ENCODE data around the gene RGS5. TPM values are rescaled to one million over a fixed set of nuclear protein-coding genes. Genes with fewer than 3 reads are reported as not detected.

Gene RGS5
- total RNA-seq, 1 donor from 2014 or later = 2.8 TPM

- Mint-ChIP-seq H3K27ac (no peak overlapping the region), H3K9me3 (no peaks in the 10 kb centered on the region), H3K36me3 (ENCODE audit: low read depth) (no peaks in the 10 kb centered on the region), H3K4me3 (ENCODE audit: low read depth) (no peak overlapping the region), H3K27me3 (ENCODE audit: low read depth) (no peaks in the 10 kb centered on the region), H3K4me1 (ENCODE audit: low read depth) (peaks cover 1% of the 10 kb centered on the region)
- DNase-seq (ENCODE audit: low spot score) = no peak
- intact Hi-C loops (cut with micrococcal nuclease) = no loop called here
Observed at GRCh38 chr1:163162381-163162914, 40.3 kb downstream of the RGS5 start.

GRCh38 chr1:163161841-163162240 is 40.9 kb downstream of the RGS5 start:
- H3K27me3 Mint-ChIP-seq (ENCODE audit: low read depth) = no peaks in the 10 kb centered on the region
- no peaks in the 10 kb centered on the region for H3K36me3 Mint-ChIP-seq (ENCODE audit: low read depth)
- no peak overlapping the region for H3K27ac Mint-ChIP-seq
- no peak for DNase-seq (ENCODE audit: low spot score)
- no peaks in the 10 kb centered on the region for H3K9me3 Mint-ChIP-seq
- no peak overlapping the region for H3K4me3 Mint-ChIP-seq (ENCODE audit: low read depth)
- intact Hi-C loops (cut with micrococcal nuclease) = no loop called here
- peaks cover 1% of the 10 kb centered on the region for H3K4me1 Mint-ChIP-seq (ENCODE audit: low read depth)

GRCh38 chr1:163161337-163161736 is 41.4 kb downstream of the RGS5 start:
- Mint-ChIP-seq H3K27ac (no peak overlapping the region), H3K9me3 (no peaks in the 10 kb centered on the region), H3K36me3 (ENCODE audit: low read depth) (no peaks in the 10 kb centered on the region), H3K27me3 (ENCODE audit: low read depth) (no peaks in the 10 kb centered on the region), H3K4me3 (ENCODE audit: low read depth) (no peak overlapping the region), H3K4me1 (ENCODE audit: low read depth) (peaks cover 1% of the 10 kb centered on the region)
- intact Hi-C loops (cut with micrococcal nuclease) = no loop called here
- DNase-seq (ENCODE audit: low spot score) = no peak

- DNase-seq (ENCODE audit: low spot score) = no peak
- Mint-ChIP-seq H3K9me3 (no peaks in the 10 kb centered on the region), H3K27ac (no peak overlapping the region), H3K4me3 (ENCODE audit: low read depth) (no peak overlapping the region), H3K27me3 (ENCODE audit: low read depth) (no peaks in the 10 kb centered on the region), H3K4me1 (ENCODE audit: low read depth) (no peaks in the 10 kb centered on the region), H3K36me3 (ENCODE audit: low read depth) (no peaks in the 10 kb centered on the region)
- intact Hi-C loops (cut with micrococcal nuclease) = no loop called here
Observed at GRCh38 chr1:163155606-163156005, 47.1 kb downstream of the RGS5 start.

- no peaks in the 10 kb centered on the region for H3K9me3 Mint-ChIP-seq
- no peaks in the 10 kb centered on the region for H3K36me3 Mint-ChIP-seq (ENCODE audit: low read depth)
- no peaks in the 10 kb centered on the region for H3K4me1 Mint-ChIP-seq (ENCODE audit: low read depth)
- H3K27ac Mint-ChIP-seq = no peak overlapping the region
- no peaks in the 10 kb centered on the region for H3K27me3 Mint-ChIP-seq (ENCODE audit: low read depth)
- no peak for DNase-seq (ENCODE audit: low spot score)
- intact Hi-C loops (cut with micrococcal nuclease) = no loop called here
- H3K4me3 Mint-ChIP-seq (ENCODE audit: low read depth) = no peak overlapping the region
Observed at GRCh38 chr1:163148911-163149310, 53.8 kb downstream of the RGS5 start.

- no peak overlapping the region for H3K4me3 Mint-ChIP-seq (ENCODE audit: low read depth)
- H3K27me3 Mint-ChIP-seq (ENCODE audit: low read depth) = no peaks in the 10 kb centered on the region
- intact Hi-C loops (cut with micrococcal nuclease) = no loop called here
- DNase-seq (ENCODE audit: low spot score) = no peak
- no peaks in the 10 kb centered on the region for H3K36me3 Mint-ChIP-seq (ENCODE audit: low read depth)
- H3K4me1 Mint-ChIP-seq (ENCODE audit: low read depth) = no peaks in the 10 kb centered on the region
- no peaks in the 10 kb centered on the region for H3K9me3 Mint-ChIP-seq
- H3K27ac Mint-ChIP-seq = no peak overlapping the region
Observed at GRCh38 chr1:163147019-163147418, 55.7 kb downstream of the RGS5 start.

- Mint-ChIP-seq H3K27ac (no peak overlapping the region), H3K36me3 (ENCODE audit: low read depth) (no peaks in the 10 kb centered on the region), H3K9me3 (no peaks in the 10 kb centered on the region), H3K4me3 (ENCODE audit: low read depth) (no peak overlapping the region), H3K4me1 (ENCODE audit: low read depth) (no peaks in the 10 kb centered on the region), H3K27me3 (ENCODE audit: low read depth) (no peaks in the 10 kb centered on the region)
- no peak for DNase-seq (ENCODE audit: low spot score)
- intact Hi-C loops (cut with micrococcal nuclease) = no loop called here
Observed at GRCh38 chr1:163145435-163145834, 57.3 kb downstream of the RGS5 start.

GRCh38 chr1:163144418-163144817 is 58.3 kb downstream of the RGS5 start:
- Mint-ChIP-seq H3K9me3 (no peaks in the 10 kb centered on the region), H3K27me3 (ENCODE audit: low read depth) (no peaks in the 10 kb centered on the region), H3K36me3 (ENCODE audit: low read depth) (no peaks in the 10 kb centered on the region), H3K4me3 (ENCODE audit: low read depth) (no peak overlapping the region), H3K4me1 (ENCODE audit: low read depth) (no peaks in the 10 kb centered on the region), H3K27ac (no peak overlapping the region)
- intact Hi-C loops (cut with micrococcal nuclease) = no loop called here
- DNase-seq (ENCODE audit: low spot score) = no peak

GRCh38 chr1:163142152-163142551 is 60.6 kb downstream of the RGS5 start:
- Mint-ChIP-seq H3K4me3 (ENCODE audit: low read depth) (no peak overlapping the region), H3K4me1 (ENCODE audit: low read depth) (no peaks in the 10 kb centered on the region), H3K36me3 (ENCODE audit: low read depth) (no peaks in the 10 kb centered on the region), H3K27me3 (ENCODE audit: low read depth) (no peaks in the 10 kb centered on the region), H3K9me3 (no peaks in the 10 kb centered on the region), H3K27ac (no peak overlapping the region)
- DNase-seq (ENCODE audit: low spot score) = no peak
- intact Hi-C loops (cut with micrococcal nuclease) = no loop called here

- intact Hi-C loops (cut with micrococcal nuclease) = no loop called here
- DNase-seq (ENCODE audit: low spot score) = no peak
- H3K4me1 Mint-ChIP-seq (ENCODE audit: low read depth) = no peaks in the 10 kb centered on the region
- no peaks in the 10 kb centered on the region for H3K36me3 Mint-ChIP-seq (ENCODE audit: low read depth)
- no peaks in the 10 kb centered on the region for H3K27me3 Mint-ChIP-seq (ENCODE audit: low read depth)
- H3K27ac Mint-ChIP-seq = no peak overlapping the region
- no peak overlapping the region for H3K4me3 Mint-ChIP-seq (ENCODE audit: low read depth)
- H3K9me3 Mint-ChIP-seq = no peaks in the 10 kb centered on the region
Observed at GRCh38 chr1:163141556-163141955, 61.2 kb downstream of the RGS5 start.

- Mint-ChIP-seq H3K4me1 (ENCODE audit: low read depth) (no peaks in the 10 kb centered on the region), H3K4me3 (ENCODE audit: low read depth) (no peak overlapping the region), H3K27me3 (ENCODE audit: low read depth) (peaks cover under 1% of the 10 kb centered on the region), H3K27ac (no peak overlapping the region), H3K36me3 (ENCODE audit: low read depth) (no peaks in the 10 kb centered on the region), H3K9me3 (no peaks in the 10 kb centered on the region)
- intact Hi-C loops (cut with micrococcal nuclease) = no loop called here
- no peak for DNase-seq (ENCODE audit: low spot score)
Observed at GRCh38 chr1:163137556-163138265, 65.0 kb downstream of the RGS5 start.

- Mint-ChIP-seq H3K4me3 (ENCODE audit: low read depth) (no peak overlapping the region), H3K27ac (no peak overlapping the region), H3K36me3 (ENCODE audit: low read depth) (no peaks in the 10 kb centered on the region), H3K9me3 (no peaks in the 10 kb centered on the region), H3K4me1 (ENCODE audit: low read depth) (no peaks in the 10 kb centered on the region), H3K27me3 (ENCODE audit: low read depth) (peaks cover 2% of the 10 kb centered on the region)
- DNase-seq (ENCODE audit: low spot score) = no peak
- intact Hi-C loops (cut with micrococcal nuclease) = no loop called here
Observed at GRCh38 chr1:163131981-163132380, 70.7 kb downstream of the RGS5 start.

- no peak overlapping the region for H3K27ac Mint-ChIP-seq
- DNase-seq (ENCODE audit: low spot score) = no peak
- H3K4me3 Mint-ChIP-seq (ENCODE audit: low read depth) = no peak overlapping the region
- peaks cover 9% of the 10 kb centered on the region for H3K27me3 Mint-ChIP-seq (ENCODE audit: low read depth)
- H3K9me3 Mint-ChIP-seq = no peaks in the 10 kb centered on the region
- H3K36me3 Mint-ChIP-seq (ENCODE audit: low read depth) = no peaks in the 10 kb centered on the region
- H3K4me1 Mint-ChIP-seq (ENCODE audit: low read depth) = no peaks in the 10 kb centered on the region
- intact Hi-C loops (cut with micrococcal nuclease) = no loop called here
Observed at GRCh38 chr1:163130225-163130856, 72.4 kb downstream of the RGS5 start.

Measured in activated T-helper 2 cell treated with anti-CD3 and anti-CD28 coated beads, Interferon-gamma antibody, Interleukin-2, Interleukin-4, amounts not matched to agents 10 μg/mL and 5 μg/mL and 100 μg/mL, durations not matched to agents 14 hours and 24 hours and 36 hours (primary cell).